ENCODE measurements around the gene SYNPO2.
A peak's percentile ranks its signal among the peaks of the same experiment; 100 is the strongest.
"Not testable (repeated sequence)": the region's sequence is repeated elsewhere in the genome, so short reads cannot be mapped to it uniquely, and the experiment has no call there.

The SYNPO2 gene

GRCh38 chr4:119041396-119041795, 152.7 kb downstream of the SYNPO2 start:
- H3K4me3 ChIP-seq (ENCODE audit: control insufficient read depth, low read depth, low read length), result no peak overlapping the region
- no peak for DNase-seq (ENCODE audit: low read depth)
- no peak for TF ChIP-seq CTCF (IDR thresholded peaks at IDR 0.05; ENCODE audit: control insufficient read depth, insufficient read depth, low read depth, low read length, missing control alignments)

- H3K4me3 ChIP-seq (ENCODE audit: control insufficient read depth, low read depth, low read length), result no peak overlapping the region
- peak; percentile 72 for TF ChIP-seq CTCF (IDR thresholded peaks at IDR 0.05; ENCODE audit: control insufficient read depth, insufficient read depth, low read depth, low read length, missing control alignments)
- peak; percentile 45 for DNase-seq (ENCODE audit: low read depth)
These were observed 153.4 kb downstream of the SYNPO2 start for GRCh38 chr4:119041951-119042560.

GRCh38 chr4:119046263-119046662, 157.6 kb downstream of the SYNPO2 start:
- DNase-seq (ENCODE audit: low read depth), result no peak
- TF ChIP-seq CTCF (IDR thresholded peaks at IDR 0.05; ENCODE audit: control insufficient read depth, insufficient read depth, low read depth, low read length, missing control alignments), result no peak
- no peak overlapping the region for H3K4me3 ChIP-seq (ENCODE audit: control insufficient read depth, low read depth, low read length)

GRCh38 chr4:119047059-119047458, 158.4 kb downstream of the SYNPO2 start:
- not testable (repeated sequence) for DNase-seq (ENCODE audit: low read depth)

GRCh38 chr4:119048446-119048845, 159.8 kb downstream of the SYNPO2 start:
- TF ChIP-seq CTCF (IDR thresholded peaks at IDR 0.05; ENCODE audit: control insufficient read depth, insufficient read depth, low read depth, low read length, missing control alignments), result no peak
- DNase-seq (ENCODE audit: low read depth), result no peak
- no peak overlapping the region for H3K4me3 ChIP-seq (ENCODE audit: control insufficient read depth, low read depth, low read length)

More at GRCh38 chr4:119047059-119047458, 158.4 kb downstream of the SYNPO2 start:
- not testable (repeated sequence) for H3K4me3 ChIP-seq (ENCODE audit: control insufficient read depth, low read depth, low read length)

GRCh38 chr4:119049342-119049741, 160.7 kb downstream of the SYNPO2 start:
- no peak overlapping the region for H3K4me3 ChIP-seq (ENCODE audit: control insufficient read depth, low read depth, low read length)
- no peak for DNase-seq (ENCODE audit: low read depth)
- TF ChIP-seq CTCF (IDR thresholded peaks at IDR 0.05; ENCODE audit: control insufficient read depth, insufficient read depth, low read depth, low read length, missing control alignments), result no peak

- no peak for TF ChIP-seq CTCF (IDR thresholded peaks at IDR 0.05; ENCODE audit: control insufficient read depth, insufficient read depth, low read depth, low read length, missing control alignments)
- no peak for DNase-seq (ENCODE audit: low read depth)
- H3K4me3 ChIP-seq (ENCODE audit: control insufficient read depth, low read depth, low read length), result no peak overlapping the region
These were observed 162.0 kb downstream of the SYNPO2 start for GRCh38 chr4:119050527-119051090.

Measured in AG09309 (cell line).